Transverse colon (tissue), 4 donors: ENCODE measurements around the gene RNU6-9. TPM values are rescaled to one million over a fixed set of nuclear protein-coding genes. Genes with fewer than 3 reads are reported as not detected.

Experiments
- DNase-seq: peaks from one replicate; pipeline ENCODE4 v3.0.0-alpha.2; 2019
- H3K27ac ChIP-seq, 4 donors: fragments of 200-600 bp; sonication (generic); 2 replicates each; pipeline ENCODE4 v1.5.1; 2016 to 2018; ENCODE audit warnings: inconsistent platforms in 4 of 4
- H3K27me3 ChIP-seq: fragments of 200-600 bp; sonication (generic); 2 replicates; pipeline ENCODE4 v1.5.1; 2017; ENCODE audit warnings: inconsistent platforms
- H3K36me3 ChIP-seq, 4 donors: fragments of 200-600 bp; sonication (generic); 2 replicates each; pipeline ENCODE4 v1.5.1; 2017 to 2019; ENCODE audit warnings: inconsistent platforms in 4 of 4
- H3K4me1 ChIP-seq, 4 donors: fragments of 200-600 bp; sonication (generic); 2 replicates each; pipeline ENCODE4 v1.5.1; 2017 to 2020; ENCODE audit warnings: inconsistent platforms in 4 of 4
- H3K4me3 ChIP-seq, 4 donors: fragments of 200-600 bp; sonication (generic); 1 replicate in 1 of 4; 2 replicates in 3 of 4; pipeline versions ENCODE4 v1.5.1 to v1.6.1; 2017 to 2019; ENCODE audit warnings: inconsistent platforms in 4 of 4
- H3K9me3 ChIP-seq, 2 donors: fragments of 200-600 bp; sonication (generic); 2 replicates each; pipeline ENCODE4 v1.5.1; 2017 to 2019; ENCODE audit warnings: inconsistent platforms in 2 of 2
- CTCF ChIP-seq, 5 experiments: fragments of 200-600 bp in 3 of 5; fragments of 450-650 bp in 2 of 5; sonication (generic) in 3 of 5; IDR thresholded peaks; 1 replicate in 2 of 5; 2 replicates in 3 of 5; pipeline ENCODE4 v1.5.1; 2016 to 2017; ENCODE audit warnings: antibody characterized with exemption in 5 of 5, inconsistent platforms in 3 of 5, mild to moderate bottlenecking in 2 of 5, moderate library complexity in 1 of 5
- EP300 ChIP-seq: sonication (generic); formaldehyde crosslinking; IDR thresholded peaks from one replicate; pipeline ENCODE4 v1.6.1; 2017; ENCODE audit warnings: antibody characterized with exemption, low read depth
- POLR2A ChIP-seq: fragments of 450-650 bp; IDR thresholded peaks from one replicate; pipeline ENCODE4 v1.6.1; 2016; ENCODE audit warnings: antibody characterized with exemption, mild to moderate bottlenecking, moderate library complexity
- POLR2AphosphoS5 ChIP-seq, 3 donors: sonication (generic); formaldehyde crosslinking; IDR thresholded peaks; one replicate each; pipeline ENCODE4 v1.6.1; 2016; ENCODE audit warnings: antibody characterized with exemption in 3 of 3
- WGBS, 2 donors: methylation state at CpG; one replicate each; pipeline ENCODE4 v1.1.5; 2018; ENCODE audit warnings: low coverage in 1 of 2; 5-methylcytosine and 5-hydroxymethylcytosine counted together
- in situ Hi-C, 4 donors: fragments of 200-750 bp; cut with MboI; loops; one replicate each; pipeline versions ENCODE4 v1.15.0 to v1.15.1; 2017; ENCODE audit warnings: low sequenced_read_pairs in 3 of 4, low pct_ligation_motif_present in 1 of 4, low pct_unique_long_range_greater_than_20kb in 1 of 4
- intact Hi-C: fragments of 100-400 bp; cut with DNase I; formaldehyde crosslinking; loops from one replicate; pipeline ENCODE4 v1.15.1; 2023; ENCODE audit warnings: low total_unique reads
- total RNA-seq, 4 donors: library from RNA; depleted of rRNA; stranded (reverse); fragments of >200 nt; gene quantifications; one replicate each; pipeline ENCODE4 v1.1.0, GENCODE V29; 2016

RNU6-9 gene
- total RNA-seq, 4 donors from 2014 or later = not detected

GRCh38 chr19:887599-887998 is 5.7 kb upstream of the RNU6-9 start:
- intact Hi-C loops (no loop called here), in situ Hi-C loops (no loop called here)
- Histone ChIP-seq H3K4me3 (no peak overlapping the region), H3K9me3 (no peaks in the 10 kb centered on the region), H3K27ac (no peak overlapping the region), H3K27me3 (no peaks in the 10 kb centered on the region), H3K4me1 (peaks cover 0 to 12% (median 9%) of the 10 kb centered on the region in 4 donors), H3K36me3 (peaks cover 0 to 27% (median 13%) of the 10 kb centered on the region in 4 donors)
- 94 to 95% methylated on average over 4 to 10 of the region's 10 CpGs for WGBS, 2 donors
- TF ChIP-seq CTCF (IDR thresholded peaks at IDR 0.05) (no peak), POLR2A (no peak), EP300 (no peak), POLR2AphosphoS5 (IDR thresholded peaks at IDR 0.05) (no peak)
- DNase-seq = no peak

DNA sequence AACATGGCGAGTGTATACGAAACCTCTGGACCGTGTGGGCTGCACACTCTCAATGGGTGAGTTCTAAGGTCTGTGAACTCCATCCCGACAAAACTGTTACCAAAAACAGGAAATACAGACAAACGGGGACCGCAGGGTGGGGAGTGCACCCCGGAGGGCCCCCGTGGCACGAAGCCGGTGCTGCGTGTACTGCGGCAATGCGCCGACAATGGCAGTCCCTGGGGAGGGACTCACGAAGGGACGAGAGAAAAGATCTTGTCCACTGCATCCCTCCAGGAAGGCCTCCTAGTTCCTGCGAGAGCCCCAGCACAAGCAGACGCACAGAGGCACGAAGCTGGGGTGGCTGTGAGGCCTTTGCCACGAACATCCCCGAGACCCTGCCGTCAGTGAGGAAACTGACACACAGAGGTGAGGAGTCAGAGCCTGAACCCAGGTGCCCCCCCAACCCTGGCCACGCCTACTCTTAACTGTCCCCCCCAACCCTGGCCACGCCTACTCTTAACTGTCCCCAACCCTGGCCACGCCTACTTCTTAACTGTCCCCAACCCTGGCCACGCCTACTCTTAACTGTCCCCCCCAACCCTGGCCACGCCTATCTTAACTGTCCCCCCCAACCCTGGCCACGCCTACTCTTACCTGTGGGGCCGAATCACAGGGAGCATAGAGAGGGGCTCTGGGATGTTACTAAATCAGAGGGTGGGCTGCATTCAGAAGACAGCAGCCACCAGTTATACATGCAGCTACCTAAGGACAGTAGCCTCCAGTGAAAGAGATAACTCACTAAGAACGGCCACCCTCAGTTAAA is 4.5 kb upstream of the RNU6-9 start:
- no peaks in the 10 kb centered on the region for H3K27me3 ChIP-seq
- 82 to 87% methylated on average over 10 to 30 of the region's 30 CpGs for WGBS, 2 donors
- in situ Hi-C loops (no loop called here), intact Hi-C loops (no loop called here)
- DNase-seq = no peak
- peaks cover 0 to 15% (median 11%) of the 10 kb centered on the region in 4 donors for H3K4me1 ChIP-seq
- peaks cover 0 to 26% (median 13%) of the 10 kb centered on the region in 4 donors for H3K36me3 ChIP-seq
- no peak for TF ChIP-seq CTCF (IDR thresholded peaks at IDR 0.05)
- no peak for TF ChIP-seq POLR2AphosphoS5 (IDR thresholded peaks at IDR 0.05)
- TF ChIP-seq POLR2A = no peak
- no peak for TF ChIP-seq EP300
- H3K27ac ChIP-seq = no peak overlapping the region
- no peaks in the 10 kb centered on the region for H3K9me3 ChIP-seq
- H3K4me3 ChIP-seq = no peak overlapping the region

- intact Hi-C loops = no loop called here
These were observed 3.5 kb upstream of the RNU6-9 start for GRCh38 chr19:889662-890295.

GRCh38 chr19:890831-891230 is 2.5 kb upstream of the RNU6-9 start:
- DNase-seq = no peak
- TF ChIP-seq EP300 (no peak), POLR2AphosphoS5 (IDR thresholded peaks at IDR 0.05) (no peak), CTCF (IDR thresholded peaks at IDR 0.05) (no peak), POLR2A (no peak)
- peak overlapping the region in 3 of 4 donors; percentile 31 to 95 (median 33) for H3K27ac ChIP-seq
- no peaks in the 10 kb centered on the region for H3K27me3 ChIP-seq
- WGBS, 2 donors = 84% methylated on average over 18 of the region's 18 CpGs; no CpG with 5 or more reads in 1 of the 2 donors
- intact Hi-C loops (no loop called here), in situ Hi-C loops (no loop called here)
- peaks cover 0 to 16% (median 12%) of the 10 kb centered on the region in 4 donors for H3K4me1 ChIP-seq
- H3K9me3 ChIP-seq = no peaks in the 10 kb centered on the region
- H3K36me3 ChIP-seq = peaks cover 0 to 15% (median 7%) of the 10 kb centered on the region in 4 donors
- H3K4me3 ChIP-seq = no peak overlapping the region

More at GRCh38 chr19:889662-890295, 3.5 kb upstream of the RNU6-9 start:
- Histone ChIP-seq H3K9me3 (no peaks in the 10 kb centered on the region), H3K36me3 (peaks cover 0 to 23% (median 11%) of the 10 kb centered on the region in 4 donors), H3K4me3 (no peak overlapping the region), H3K4me1 (peaks cover 0 to 16% (median 12%) of the 10 kb centered on the region in 4 donors), H3K27me3 (no peaks in the 10 kb centered on the region), H3K27ac (no peak overlapping the region)
- in situ Hi-C loops = no loop called here
- TF ChIP-seq EP300 = no peak
- no peak for TF ChIP-seq POLR2A
- no peak for DNase-seq
- WGBS, 2 donors = 94% methylated on average over 25 of the region's 26 CpGs; no CpG with 5 or more reads in 1 of the 2 donors
